Measurements from ENCODE around the gene MYO1C.

DNA sequence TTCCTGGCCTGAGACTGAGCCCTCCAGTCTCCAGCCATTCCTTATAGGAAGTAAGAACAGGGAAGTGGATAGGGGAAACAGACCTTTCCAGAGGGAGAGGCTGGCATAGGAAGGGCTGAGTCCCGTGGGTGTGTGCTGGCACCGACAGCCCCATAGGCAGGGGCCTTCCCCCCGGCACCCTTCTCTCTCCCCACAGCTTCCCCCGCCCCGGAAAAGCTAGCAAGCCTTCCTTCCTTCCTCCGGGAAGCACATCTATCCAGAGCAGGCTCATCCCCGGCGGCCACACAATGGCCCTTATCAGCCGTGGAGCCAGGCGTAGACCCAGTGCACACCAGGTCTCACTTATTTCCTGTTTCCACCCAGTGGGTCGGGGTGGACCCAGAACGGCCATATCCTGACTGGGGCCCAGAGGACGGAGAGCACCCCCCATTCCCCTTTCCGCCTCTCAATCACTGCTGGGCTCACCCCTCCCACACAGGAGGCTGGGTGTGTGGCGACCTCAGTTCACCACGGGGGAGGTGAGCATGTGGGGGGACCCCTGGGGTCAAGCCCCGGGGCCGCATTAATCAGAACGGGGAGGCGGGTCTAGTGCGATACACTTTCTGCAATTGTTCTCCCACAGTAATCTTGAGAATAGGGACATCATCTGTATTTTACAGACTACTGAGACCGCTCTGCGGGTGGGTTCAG is 950 bp upstream of the MYO1C start:
- TF ChIP-seq ZNF565 (CRISPR knock-in tag; conservative IDR thresholded peaks at IDR 0.05; ENCODE audit: low read depth) (no peak), SNAI2 (CRISPR knock-in tag; IDR thresholded peaks at IDR 0.05) (no peak), CREB5 (CRISPR knock-in tag; IDR thresholded peaks at IDR 0.05; ENCODE audit: low read depth) (no peak), RARB (CRISPR knock-in tag; IDR thresholded peaks at IDR 0.05) (no peak), PPARA (CRISPR knock-in tag; IDR thresholded peaks at IDR 0.05; ENCODE audit: borderline replicate concordance) (no peak), ESRRG (CRISPR knock-in tag; IDR thresholded peaks at IDR 0.05) (no peak), ZFP30 (CRISPR knock-in tag; IDR thresholded peaks at IDR 0.05) (no peak), ZFP3 (CRISPR knock-in tag; IDR thresholded peaks at IDR 0.05) (no peak), TOX (CRISPR knock-in tag; IDR thresholded peaks at IDR 0.05; ENCODE audit: borderline replicate concordance) (no peak), ZC3H10 (CRISPR knock-in tag; IDR thresholded peaks at IDR 0.05) (no peak), POU6F1 (CRISPR knock-in tag; IDR thresholded peaks at IDR 0.05; ENCODE audit: borderline replicate concordance, low read depth) (no peak), OSR1 (CRISPR knock-in tag; IDR thresholded peaks at IDR 0.05) (no peak)
- TF ChIP-seq, protein P1, sequence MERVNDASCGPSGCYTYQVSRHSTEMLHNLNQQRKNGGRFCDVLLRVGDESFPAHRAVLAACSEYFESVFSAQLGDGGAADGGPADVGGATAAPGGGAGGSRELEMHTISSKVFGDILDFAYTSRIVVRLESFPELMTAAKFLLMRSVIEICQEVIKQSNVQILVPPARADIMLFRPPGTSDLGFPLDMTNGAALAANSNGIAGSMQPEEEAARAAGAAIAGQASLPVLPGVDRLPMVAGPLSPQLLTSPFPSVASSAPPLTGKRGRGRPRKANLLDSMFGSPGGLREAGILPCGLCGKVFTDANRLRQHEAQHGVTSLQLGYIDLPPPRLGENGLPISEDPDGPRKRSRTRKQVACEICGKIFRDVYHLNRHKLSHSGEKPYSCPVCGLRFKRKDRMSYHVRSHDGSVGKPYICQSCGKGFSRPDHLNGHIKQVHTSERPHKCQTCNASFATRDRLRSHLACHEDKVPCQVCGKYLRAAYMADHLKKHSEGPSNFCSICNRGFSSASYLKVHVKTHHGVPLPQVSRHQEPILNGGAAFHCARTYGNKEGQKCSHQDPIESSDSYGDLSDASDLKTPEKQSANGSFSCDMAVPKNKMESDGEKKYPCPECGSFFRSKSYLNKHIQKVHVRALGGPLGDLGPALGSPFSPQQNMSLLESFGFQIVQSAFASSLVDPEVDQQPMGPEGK (CRISPR knock-in tag; IDR thresholded peaks at IDR 0.05; ENCODE audit: borderline replicate concordance) = no peak

Measured in SK-N-SH treated with all-trans-retinoic acid at 6 μM for 48 hours (cell line).